Central memory CD4-positive, alpha-beta T cell (primary cell): ENCODE data around the gene CDC26.
"Not testable (repeated sequence)": the region's sequence is repeated elsewhere in the genome, so short reads cannot be mapped to it uniquely, and the experiment has no call there.

Experiments used
- DNase-seq: peaks from one replicate; pipeline ENCODE4 v3.0.0; 2022

The CDC26 gene

GRCh38 chr9:113238202-113238858 is 37.0 kb downstream of the CDC26 start:
- no peak for DNase-seq

DNA sequence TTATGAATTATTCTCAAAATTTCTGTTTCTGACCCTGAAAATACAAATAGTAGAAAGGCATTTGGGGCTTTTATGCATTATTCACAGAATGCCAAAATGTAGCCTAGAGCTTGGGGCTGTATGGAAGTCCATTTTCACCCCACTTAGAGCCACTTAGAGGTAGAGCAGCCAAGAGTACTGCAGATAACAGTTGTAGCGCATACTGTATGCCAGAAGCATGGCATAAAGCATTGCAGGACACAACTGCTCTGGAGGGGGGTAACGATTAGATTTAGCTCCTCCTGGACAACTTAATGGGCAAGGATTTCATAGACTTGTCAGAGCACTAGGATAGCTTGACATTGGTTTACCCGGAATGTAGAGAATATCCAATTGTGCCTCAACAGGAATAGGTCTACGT is 38.3 kb downstream of the CDC26 start:
- no peak for DNase-seq

DNA sequence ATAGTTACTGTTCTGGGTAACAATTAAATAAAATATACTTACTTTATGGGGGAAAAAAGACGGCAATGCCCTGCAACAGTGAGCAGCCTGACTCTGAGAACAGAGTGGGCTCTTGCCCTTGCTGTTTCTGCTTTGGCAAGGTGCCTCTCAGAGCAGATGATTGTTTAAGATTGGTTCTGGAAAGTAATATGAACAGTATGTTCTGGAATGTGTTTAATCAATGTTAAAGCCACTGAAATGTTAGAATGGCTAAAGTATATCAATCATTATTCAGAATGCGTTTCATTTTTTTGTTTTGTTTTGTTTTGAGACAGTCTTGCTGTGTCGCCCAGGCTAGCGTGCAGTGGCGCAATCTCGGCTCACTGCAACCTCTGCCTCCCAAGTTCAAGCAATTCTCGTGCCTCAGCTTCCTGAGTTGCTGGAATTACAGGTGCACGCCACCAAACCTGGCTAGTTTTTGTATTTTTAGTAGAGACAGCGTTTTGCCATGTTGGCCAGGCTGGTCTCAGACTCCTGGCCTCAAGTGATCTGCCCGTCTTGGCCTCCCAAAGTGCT is 39.6 kb downstream of the CDC26 start:
- DNase-seq, result not testable (repeated sequence)

- no peak for DNase-seq
Observed at GRCh38 chr9:113231701-113232100, 43.7 kb downstream of the CDC26 start.

DNA sequence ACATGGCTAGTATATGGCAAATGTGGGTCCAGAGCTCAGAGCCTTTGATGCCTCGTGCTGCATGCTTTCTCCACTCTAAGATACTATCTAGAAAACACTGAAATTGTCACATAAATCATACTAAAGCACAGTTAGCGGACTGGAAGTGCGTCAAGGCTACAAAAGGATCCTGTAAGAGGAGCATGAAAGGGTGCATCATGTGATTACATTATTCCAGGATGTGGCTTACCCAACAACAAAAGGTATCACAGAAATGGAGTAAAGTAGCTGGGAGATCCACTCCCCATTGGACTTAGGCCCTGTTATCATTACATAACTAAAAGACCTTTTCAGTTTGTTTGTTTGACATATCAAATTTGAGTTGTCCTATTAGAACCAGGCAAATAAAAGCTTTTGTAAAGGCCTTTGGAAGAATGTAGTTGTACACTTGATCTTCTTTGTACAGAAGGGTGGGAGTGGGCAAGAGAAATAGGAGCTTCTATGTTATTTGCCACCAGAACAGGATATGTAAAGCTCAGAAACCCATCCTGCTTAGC is 47.2 kb downstream of the CDC26 start:
- DNase-seq, result peak; percentile 38

GRCh38 chr9:113227436-113227835 is 47.9 kb downstream of the CDC26 start:
- DNase-seq, result no peak

GRCh38 chr9:113223963-113224362 is 51.4 kb downstream of the CDC26 start:
- DNase-seq, result no peak

DNA sequence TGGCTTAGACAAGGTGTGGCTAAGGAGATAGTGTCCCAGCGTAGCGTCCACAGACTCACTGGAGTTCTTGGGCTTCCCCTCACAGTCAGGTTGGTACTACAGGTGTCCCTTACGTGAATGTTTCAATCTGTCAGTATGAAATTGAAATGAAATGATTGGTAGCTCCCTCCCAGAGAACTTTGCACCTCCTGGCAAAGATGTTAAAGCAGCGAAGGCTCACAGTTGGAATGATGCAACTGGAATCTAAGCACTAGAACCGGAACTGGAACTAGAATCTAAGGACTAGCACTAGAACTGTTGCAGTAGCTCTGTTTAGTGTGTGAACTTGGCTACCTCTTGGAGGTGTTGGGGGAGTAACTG is 52.9 kb downstream of the CDC26 start:
- DNase-seq, result no peak

DNA sequence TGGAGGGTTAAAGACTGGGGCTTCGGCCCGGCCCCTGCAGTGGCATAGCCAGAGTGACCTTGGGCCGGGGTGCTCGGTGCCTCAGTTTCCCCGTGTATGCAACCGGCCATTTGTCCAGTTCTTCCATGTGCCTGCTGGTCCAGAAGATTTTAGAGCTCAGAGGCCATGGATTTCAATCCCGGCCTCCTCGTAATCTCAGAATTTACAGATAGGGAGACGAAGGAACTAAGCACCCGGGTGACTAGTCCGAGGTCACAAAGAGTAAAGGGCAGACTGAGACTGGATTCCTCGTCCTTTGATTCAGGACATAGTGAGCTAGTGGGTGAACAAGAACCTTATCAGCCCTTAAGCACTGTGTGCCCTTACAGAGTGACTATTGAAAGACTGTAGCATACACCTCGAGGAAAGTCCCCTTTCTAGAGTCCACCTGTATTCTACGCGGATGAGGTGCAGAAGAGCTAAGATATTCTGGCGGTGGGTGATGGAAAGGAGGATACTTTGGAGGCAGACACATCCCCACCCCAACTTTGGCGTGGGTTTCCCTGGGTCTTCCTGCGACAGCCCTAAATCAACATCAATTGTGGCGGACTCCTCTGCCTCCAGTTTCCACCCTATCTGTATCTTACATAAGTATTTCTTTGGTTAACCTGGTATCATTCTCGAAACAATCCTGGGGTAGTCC is 53.4 kb downstream of the CDC26 start:
- DNase-seq, result no peak

- DNase-seq, result peak; percentile 97
Observed at GRCh38 chr9:113221003-113221799, 54.2 kb downstream of the CDC26 start, which contains the start of the genes FKBP15 and SLC31A1. Gene FKBP15 (minus strand): TSS chr9:113221277. CDS start chr9:113221243, 34 bp downstream. Gene SLC31A1 (plus strand): TSS chr9:113221544. CDS start chr9:113256149, 34,605 bp downstream.

DNA sequence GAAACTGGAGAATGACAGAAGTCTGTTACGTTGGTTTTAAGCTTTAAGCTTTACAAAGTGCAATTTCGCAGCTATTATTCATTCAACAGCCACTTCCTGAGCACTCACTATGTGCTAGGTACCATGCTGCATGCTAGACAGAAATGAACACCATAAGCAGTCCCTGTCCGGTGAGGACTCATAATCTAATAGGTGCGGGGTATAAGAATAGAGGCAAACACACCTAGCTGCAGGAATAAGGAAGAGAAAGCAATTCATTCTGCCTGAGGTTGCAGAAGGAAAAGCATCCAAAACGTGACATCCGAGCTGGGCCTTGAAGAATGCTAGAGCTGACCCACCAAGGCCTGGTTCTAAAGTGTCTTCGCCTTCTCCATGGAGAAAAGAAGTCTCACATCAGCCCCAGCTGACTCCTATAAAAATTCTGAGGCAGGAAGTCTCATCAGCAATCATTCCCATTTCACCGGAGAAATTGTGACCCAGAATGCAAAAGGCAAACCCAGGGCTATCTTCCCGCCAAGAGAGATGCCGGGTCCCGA is 54.8 kb downstream of the CDC26 start:
- no peak for DNase-seq

DNA sequence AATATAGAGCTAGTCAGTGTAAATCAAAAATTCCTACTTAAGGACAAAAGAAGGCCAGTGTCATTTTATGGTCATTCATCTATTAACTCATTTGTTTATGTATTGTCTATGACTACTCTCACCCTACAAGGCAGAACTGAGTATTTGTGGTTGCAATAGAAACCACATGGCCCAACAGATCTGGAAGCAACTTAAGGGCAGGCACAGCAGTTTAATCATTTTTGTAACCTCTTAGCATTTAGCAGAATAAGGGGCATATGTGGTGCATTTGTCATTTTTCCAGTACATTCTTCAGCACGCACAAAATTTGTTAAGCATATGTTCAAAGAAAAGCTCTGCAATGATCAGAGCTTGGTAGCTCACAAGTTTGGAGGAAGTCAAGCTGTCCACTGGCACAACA is 55.4 kb downstream of the CDC26 start:
- no peak for DNase-seq

DNA sequence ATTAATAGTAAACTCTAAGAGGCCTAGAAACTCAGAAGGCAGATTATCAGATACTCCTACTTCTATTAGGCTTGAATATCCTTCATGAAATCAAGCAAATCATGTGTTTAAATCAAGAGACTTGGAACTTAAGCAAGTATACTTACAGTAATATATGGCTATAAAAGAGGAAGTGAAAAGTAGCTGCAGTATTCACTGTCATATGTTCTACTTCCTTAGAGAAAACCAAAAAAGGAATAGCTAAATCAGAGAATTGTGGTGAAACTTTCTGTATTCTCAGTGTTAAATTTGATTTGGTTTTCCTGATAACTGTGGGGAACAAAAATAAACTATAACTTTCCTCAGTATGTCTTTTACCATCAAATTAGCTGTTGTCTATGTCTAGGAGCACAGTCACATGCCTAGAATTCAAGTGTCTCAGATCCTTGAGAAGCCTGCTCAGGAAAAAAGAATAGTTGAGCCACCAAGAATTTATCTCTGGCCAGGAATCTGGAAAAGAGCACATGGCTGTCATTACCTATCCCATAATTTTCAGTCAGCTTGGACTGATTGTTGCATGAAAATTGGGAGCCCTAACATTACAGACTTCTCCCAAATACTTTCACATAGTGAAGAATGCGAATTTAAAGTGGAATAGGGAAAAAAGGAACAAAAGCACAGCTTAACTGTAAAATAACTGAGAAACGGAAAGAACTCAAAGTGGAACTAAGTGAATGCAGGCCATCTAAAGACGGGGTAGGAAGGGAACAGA is 56.0 kb downstream of the CDC26 start:
- no peak for DNase-seq
